HFF-Myc (cell line): ENCODE data around the gene C6orf136.
A peak's percentile ranks its signal among the peaks of the same experiment; 100 is the strongest.
"Not testable (repeated sequence)": the region's sequence is repeated elsewhere in the genome, so short reads cannot be mapped to it uniquely, and the experiment has no call there.

Source experiments
- DNase-seq: peaks from one replicate; pipeline ENCODE4 v3.0.0-alpha.2; 2011; ENCODE audit warnings: low read depth; ENCODE audit errors: extremely low read depth
- H3K4me3 ChIP-seq: replicated peaks from 2 replicates; pipeline ENCODE4 v1.5.1; 2011; ENCODE audit warnings: low read depth, mild to moderate bottlenecking, control low read depth, low read length
- CTCF ChIP-seq: IDR thresholded peaks from 2 replicates; pipeline ENCODE4 v1.5.1; 2012; ENCODE audit warnings: mild to moderate bottlenecking, low read depth, low read length, control low read depth; ENCODE audit errors: missing control alignments

The C6orf136 gene, protein sequence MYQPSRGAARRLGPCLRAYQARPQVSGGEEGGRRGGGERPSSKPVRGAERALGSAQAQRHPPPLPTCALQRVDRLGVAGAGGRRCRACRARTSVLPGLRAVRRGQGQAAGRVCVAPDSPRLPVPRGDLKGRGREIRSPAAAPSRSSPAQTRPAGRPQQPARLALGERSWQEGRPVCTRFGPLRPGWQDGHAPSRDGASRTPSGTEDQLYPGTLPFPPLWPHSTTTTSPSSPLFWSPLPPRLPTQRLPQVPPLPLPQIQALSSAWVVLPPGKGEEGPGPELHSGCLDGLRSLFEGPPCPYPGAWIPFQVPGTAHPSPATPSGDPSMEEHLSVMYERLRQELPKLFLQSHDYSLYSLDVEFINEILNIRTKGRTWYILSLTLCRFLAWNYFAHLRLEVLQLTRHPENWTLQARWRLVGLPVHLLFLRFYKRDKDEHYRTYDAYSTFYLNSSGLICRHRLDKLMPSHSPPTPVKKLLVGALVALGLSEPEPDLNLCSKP

DNA sequence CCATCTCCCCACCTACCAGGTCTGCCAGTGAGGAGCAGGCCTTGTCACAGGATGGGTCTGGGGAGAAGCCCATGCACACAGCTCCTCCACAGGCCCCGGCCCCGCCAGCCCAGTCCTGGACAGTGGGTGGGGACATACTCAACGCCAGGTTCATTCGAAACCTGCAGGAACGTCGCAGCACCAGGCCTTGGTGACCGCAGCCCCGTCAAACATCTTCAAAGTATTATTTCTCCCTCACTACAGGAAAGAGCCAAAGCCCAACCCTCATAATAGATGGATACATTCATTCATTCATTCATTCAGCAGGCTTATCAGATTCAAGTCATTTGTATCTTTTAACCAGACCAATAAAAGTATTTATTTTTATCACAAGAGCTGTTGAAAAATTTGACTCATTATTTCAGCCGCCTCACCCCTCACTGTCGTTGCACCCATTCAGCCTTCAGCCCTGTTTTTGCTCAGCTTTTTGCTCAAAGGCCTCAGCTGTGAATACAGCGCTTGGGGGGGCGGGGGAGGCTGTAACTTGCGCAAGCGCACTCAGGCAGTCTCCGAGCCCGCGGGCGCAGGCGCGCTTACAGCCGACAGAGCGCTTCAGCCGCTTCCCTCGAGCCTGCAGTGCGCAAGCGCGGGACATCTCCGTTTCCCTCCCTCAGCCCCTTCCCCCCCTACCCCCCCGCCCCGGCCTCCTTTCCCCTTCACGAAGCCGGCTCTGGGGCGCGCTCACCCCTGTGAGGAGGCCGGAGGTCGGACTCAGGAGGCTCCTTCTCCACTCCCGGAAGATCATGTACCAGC is at the start of gene C6orf136:
Gene C6orf136, plus strand, starts transcription at position 684 of the 792 bp plus-strand sequence. Its CDS starts 99 bp downstream, at position 783.
- TF ChIP-seq CTCF, result no peak
- peak; percentile 75 for DNase-seq
- H3K4me3 ChIP-seq, result peak within 1 kb of the TSS; percentile 96

DNA sequence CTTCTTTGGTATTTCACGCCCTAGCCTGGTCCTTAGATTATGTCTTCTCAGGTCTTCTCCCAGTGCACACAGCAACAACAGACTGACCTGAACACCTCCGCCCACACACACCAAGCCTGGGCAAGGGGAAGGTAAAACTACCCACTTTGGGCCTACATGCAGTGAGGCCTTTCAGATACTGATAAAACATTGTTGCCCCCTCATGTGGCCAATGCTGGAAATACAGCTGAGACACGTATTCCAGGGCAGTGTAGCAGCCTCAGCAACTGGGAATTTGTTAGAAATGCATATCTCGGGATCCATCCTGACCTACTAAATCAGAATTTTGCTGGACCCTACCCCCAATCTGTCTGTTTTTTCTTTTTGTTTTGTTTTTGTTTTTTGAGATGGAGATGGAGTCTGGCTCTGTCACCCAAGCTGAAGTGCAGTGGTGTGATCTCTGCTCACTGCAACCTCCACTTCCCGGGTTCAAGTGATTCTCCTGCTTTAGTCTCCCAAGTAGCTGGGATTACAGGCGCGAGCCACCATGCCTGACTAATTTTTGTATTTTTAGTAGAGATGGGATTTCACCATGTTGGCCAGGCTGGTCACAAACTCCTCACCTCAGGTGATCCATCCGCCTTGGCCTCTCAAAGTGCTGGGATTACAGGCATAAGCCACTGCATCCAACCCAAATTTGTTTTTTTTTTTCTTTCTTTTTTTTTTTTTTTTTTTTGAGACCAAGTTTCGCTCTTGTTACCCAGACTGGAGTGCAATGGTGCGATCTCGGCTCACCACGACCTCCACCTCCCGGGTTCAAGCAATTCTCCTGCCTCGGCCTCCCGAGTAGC is 49.4 kb upstream of the C6orf136 start:
- not testable (repeated sequence) for H3K4me3 ChIP-seq

GRCh38 chr6:30598912-30599624 is 47.9 kb upstream of the C6orf136 start:
- no peak overlapping the region for H3K4me3 ChIP-seq
- DNase-seq, result no peak
- no peak for TF ChIP-seq CTCF

More for the DNA sequence above, 49.4 kb upstream of the C6orf136 start:
- peak; percentile 73 for DNase-seq
- peak; percentile 72 for TF ChIP-seq CTCF

DNA sequence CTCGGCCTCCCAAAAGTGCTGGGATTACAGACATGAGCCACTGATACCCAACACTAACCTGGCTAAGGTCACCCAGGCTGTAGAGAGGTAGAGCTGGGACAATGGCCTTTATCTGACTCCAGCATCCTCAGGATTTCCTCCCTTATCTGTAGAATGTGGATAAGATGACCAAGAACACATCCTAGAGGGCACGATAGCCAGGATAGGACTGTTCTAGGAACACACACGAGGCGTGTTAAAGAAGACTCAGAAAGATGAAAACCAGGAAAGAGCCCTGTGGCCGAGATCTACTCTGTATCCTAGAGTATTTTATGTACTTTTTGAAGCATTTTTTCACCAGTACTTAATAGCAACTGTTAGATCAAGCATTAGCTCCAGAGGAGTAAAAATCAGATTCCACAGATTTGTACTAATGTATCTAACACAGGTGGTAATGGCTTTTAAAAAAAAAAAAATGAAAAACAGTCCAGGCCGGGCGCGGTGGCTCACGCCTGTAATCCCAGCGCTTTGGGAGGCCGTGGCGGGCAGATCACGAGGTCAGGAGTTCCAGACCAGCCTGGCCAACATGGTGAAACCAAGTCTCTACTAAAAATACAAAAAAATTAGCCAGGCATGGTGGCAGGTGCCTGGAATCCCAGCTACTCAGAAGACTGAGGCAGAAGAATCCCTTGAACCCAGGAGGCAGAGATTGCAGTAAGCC is 47.2 kb upstream of the C6orf136 start:
- no peak overlapping the region for H3K4me3 ChIP-seq
- TF ChIP-seq CTCF, result no peak
- no peak for DNase-seq

GRCh38 chr6:30600451-30600961 is 46.4 kb upstream of the C6orf136 start:
- DNase-seq, result no peak

More at GRCh38 chr6:30600451-30600961, 46.4 kb upstream of the C6orf136 start:
- no peak for TF ChIP-seq CTCF
- no peak overlapping the region for H3K4me3 ChIP-seq
